ENCODE results near the gene PDGFRB.
"Not testable (repeated sequence)": the region's sequence is repeated elsewhere in the genome, so short reads cannot be mapped to it uniquely, and the experiment has no call there.

The PDGFRB gene

GRCh38 chr5:150112201-150113046 lies 43.2 kb downstream of the PDGFRB start:
- DNase-seq: no peak

GRCh38 chr5:150111122-150111521 lies 44.5 kb downstream of the PDGFRB start:
- no peak for DNase-seq

- DNase-seq: no peak
Measured at GRCh38 chr5:150109921-150110320, 45.7 kb downstream of the PDGFRB start.

GRCh38 chr5:150108711-150109514 lies 46.7 kb downstream of the PDGFRB start:
- no peak for DNase-seq

GRCh38 chr5:150107909-150108447 lies 47.7 kb downstream of the PDGFRB start:
- DNase-seq: no peak

- DNase-seq: no peak
Measured at GRCh38 chr5:150106674-150107426, 48.8 kb downstream of the PDGFRB start.

GRCh38 chr5:150105928-150106615 lies 49.6 kb downstream of the PDGFRB start:
- no peak for DNase-seq

- no peak for DNase-seq
Measured at GRCh38 chr5:150104550-150104870, 51.1 kb downstream of the PDGFRB start.

GRCh38 chr5:150103678-150104549 lies 51.7 kb downstream of the PDGFRB start:
- DNase-seq: no peak

- DNase-seq: no peak
Measured at GRCh38 chr5:150101023-150101422, 54.6 kb downstream of the PDGFRB start.

GRCh38 chr5:150097152-150097551 lies 58.5 kb downstream of the PDGFRB start:
- DNase-seq: no peak

GRCh38 chr5:150092159-150092787 lies 63.4 kb downstream of the PDGFRB start:
- no peak for DNase-seq

GRCh38 chr5:150085950-150086715 lies 69.5 kb downstream of the PDGFRB start, which contains the start of gene CSF1R:
Gene CSF1R, minus strand, starts transcription at chr5:150086554. Its CDS starts 127 bp downstream, at chr5:150086427.
- no peak for DNase-seq

- no peak for DNase-seq
Measured at GRCh38 chr5:150085191-150085912, 70.3 kb downstream of the PDGFRB start.

GRCh38 chr5:150084754-150085153 lies 70.9 kb downstream of the PDGFRB start:
- not testable (repeated sequence) for DNase-seq

- no peak for DNase-seq
Measured at GRCh38 chr5:150082889-150083288, 72.8 kb downstream of the PDGFRB start.

- DNase-seq: no peak
Measured at GRCh38 chr5:150082374-150082773, 73.3 kb downstream of the PDGFRB start.

GRCh38 chr5:150081541-150082283 lies 73.9 kb downstream of the PDGFRB start:
- DNase-seq: no peak
